ENCODE measurements around the gene SOX15.
"Not testable (repeated sequence)": the region's sequence is repeated elsewhere in the genome, so short reads cannot be mapped to it uniquely, and the experiment has no call there.

Gene SOX15

DNA sequence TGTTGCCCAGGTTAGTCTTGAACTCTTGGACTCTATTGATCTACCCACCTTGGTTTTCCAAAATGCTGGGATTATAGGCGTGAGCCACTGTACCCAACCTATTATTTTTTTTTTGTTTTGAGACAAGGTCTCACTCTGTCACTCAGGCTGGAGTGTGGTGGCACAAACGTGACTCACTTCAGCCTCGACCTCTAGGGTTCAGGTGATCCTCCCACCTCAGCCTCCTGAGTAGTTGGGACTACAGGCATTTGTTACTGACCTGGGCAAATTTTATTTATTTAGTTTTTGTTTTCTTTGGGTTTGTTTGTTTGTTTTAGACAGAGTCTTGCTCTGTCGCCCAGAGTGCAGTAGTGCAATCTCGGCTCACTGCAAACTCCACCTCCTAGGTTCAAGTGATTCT, 33.8 kb upstream of the SOX15 start:
- peaks cover 18% of the 10 kb centered on the region for H3K4me1 Mint-ChIP-seq
- H3K27ac Mint-ChIP-seq (ENCODE audit: low read depth), result no peak overlapping the region
- H3K36me3 Mint-ChIP-seq (ENCODE audit: insufficient read depth), result no peaks in the 10 kb centered on the region
- H3K4me3 Mint-ChIP-seq, result no peak overlapping the region
- DNase-seq (ENCODE audit: low spot score in 2 of 2), result no peak
- no peak for ATAC-seq (replicated peaks; ENCODE audit: extremely low read depth, poor library complexity, severe bottlenecking)
- H3K9me3 Mint-ChIP-seq, result no peaks in the 10 kb centered on the region
- H3K27me3 Mint-ChIP-seq, result no peaks in the 10 kb centered on the region

DNA sequence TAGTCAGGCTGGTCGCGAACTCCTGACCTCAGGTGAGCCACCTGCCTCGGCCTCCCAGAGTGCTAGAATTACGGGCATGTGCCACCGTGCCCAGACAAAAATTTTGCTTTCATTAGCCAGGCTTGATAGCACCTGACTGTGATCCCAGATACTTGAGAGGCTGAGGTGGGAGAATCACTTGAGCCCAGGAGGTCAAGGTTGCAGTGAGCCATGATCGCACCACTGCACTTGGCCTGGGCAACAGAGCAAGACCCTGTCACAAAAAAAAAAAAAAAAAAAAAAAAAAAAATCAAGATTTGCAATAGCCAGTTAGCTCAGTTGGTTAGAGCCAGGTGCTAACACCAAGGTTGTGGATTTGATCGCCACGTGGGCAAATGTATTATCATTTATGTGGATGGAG, 30.9 kb upstream of the SOX15 start:
- no peaks in the 10 kb centered on the region for H3K27me3 Mint-ChIP-seq
- no peak overlapping the region for H3K27ac Mint-ChIP-seq (ENCODE audit: low read depth)
- no peaks in the 10 kb centered on the region for H3K9me3 Mint-ChIP-seq
- ATAC-seq (replicated peaks; ENCODE audit: extremely low read depth, poor library complexity, severe bottlenecking) (no peak), DNase-seq (ENCODE audit: low spot score in 2 of 2) (no peak)
- no peaks in the 10 kb centered on the region for H3K4me1 Mint-ChIP-seq
- no peak overlapping the region for H3K4me3 Mint-ChIP-seq
- H3K36me3 Mint-ChIP-seq (ENCODE audit: insufficient read depth), result no peaks in the 10 kb centered on the region

DNA sequence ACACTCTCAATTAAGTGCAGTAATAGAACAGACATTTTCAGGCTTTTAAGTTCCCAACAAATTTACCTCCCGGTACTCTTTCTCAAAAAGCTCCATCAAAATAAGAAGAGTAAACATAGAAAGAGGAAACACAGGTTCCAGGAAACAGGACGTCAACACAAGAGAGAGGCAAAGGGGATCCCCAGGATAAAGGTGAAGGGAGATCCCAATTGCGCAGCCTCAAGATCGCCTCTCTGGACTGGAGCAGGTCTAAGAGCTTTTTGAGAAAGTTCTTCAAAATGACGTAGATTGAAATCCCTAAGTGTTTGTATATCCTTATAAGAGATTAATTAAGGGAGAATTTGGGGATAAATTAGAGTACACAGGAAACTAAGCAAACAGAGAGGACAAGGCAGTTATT, 28.7 kb upstream of the SOX15 start:
- ATAC-seq (replicated peaks; ENCODE audit: extremely low read depth, poor library complexity, severe bottlenecking), result no peak
- Mint-ChIP-seq H3K36me3 (ENCODE audit: insufficient read depth) (peaks cover 8% of the 10 kb centered on the region), H3K27me3 (no peaks in the 10 kb centered on the region), H3K9me3 (no peaks in the 10 kb centered on the region), H3K4me1 (peaks cover 5% of the 10 kb centered on the region), H3K4me3 (no peak overlapping the region), H3K27ac (ENCODE audit: low read depth) (no peak overlapping the region)
- no peak for DNase-seq (ENCODE audit: low spot score in 2 of 2)

DNA sequence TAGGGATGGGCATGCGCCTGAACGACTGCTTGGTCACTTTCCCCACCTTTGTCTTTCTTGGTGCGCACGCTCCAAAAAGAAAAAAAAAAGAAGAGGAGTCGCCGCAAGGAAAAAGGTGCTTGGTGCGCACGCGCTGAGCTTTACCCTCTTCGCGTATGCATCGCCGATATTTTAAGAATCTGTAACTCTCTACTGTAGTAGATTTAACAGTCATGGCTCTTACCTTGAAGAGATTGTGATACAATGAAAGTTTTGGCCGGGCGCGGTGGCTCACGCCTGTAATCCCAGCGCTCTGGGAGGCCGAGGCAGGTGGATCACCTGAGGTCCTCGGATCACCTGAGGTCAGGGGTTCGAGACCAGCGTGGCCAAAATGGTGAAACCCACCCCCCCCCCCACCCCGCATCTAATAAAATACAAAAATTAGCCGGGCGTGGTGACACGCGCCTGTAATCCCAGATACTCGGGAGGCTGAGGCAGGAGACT, 25.4 kb upstream of the SOX15 start:
- no peak for DNase-seq (ENCODE audit: low spot score in 2 of 2)
- Mint-ChIP-seq H3K27me3 (no peaks in the 10 kb centered on the region), H3K9me3 (no peaks in the 10 kb centered on the region), H3K4me1 (peaks cover 37% of the 10 kb centered on the region), H3K36me3 (ENCODE audit: insufficient read depth) (peaks cover 10% of the 10 kb centered on the region), H3K27ac (ENCODE audit: low read depth) (peak overlapping the region; percentile 87), H3K4me3 (peak overlapping the region; percentile 89)
- peak; percentile 41 for ATAC-seq (replicated peaks; ENCODE audit: extremely low read depth, poor library complexity, severe bottlenecking)

DNA sequence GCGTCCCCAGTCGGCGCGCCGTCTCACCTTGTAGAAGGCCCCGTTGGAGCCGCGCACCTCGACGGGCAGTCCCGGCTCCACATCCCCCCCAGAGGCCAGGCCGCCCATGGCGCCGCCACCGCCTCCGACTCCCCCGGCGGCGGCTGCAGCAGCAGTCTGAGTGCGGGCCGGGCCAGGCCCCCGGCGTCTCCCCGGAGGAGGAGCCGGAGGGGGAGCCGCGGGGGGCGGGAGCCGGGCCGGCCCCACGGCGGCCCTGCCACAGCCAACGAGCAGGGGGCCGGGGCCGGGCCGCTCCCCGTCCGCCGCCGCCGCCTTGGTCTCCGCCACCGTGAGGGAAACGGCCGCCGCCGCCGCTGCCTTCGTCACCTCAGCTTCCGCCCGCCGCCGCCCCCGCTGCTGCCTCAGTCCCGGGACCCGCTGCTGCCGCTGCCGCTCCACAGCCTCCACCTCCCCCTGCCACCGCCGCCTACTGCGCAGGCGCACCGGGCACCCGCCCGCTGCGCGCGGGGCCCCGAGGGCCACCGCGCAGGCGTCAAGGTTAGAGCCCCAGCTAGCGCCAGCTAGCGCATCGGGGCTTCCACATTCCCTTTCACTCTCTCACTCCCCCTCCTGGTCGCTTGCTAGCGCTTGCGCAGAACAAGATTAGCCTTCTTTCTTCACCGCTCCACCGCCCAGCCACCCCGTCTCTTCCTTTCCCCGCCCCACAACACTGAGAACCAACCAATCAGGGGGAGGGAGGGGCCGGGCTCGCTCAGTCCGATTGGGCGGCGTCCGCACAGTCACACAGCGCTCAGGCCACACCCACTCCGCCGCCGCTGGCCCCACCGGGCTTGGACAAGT, 24.8 kb upstream of the SOX15 start, which contains the start of gene FXR2:
Gene FXR2 (minus strand): TSS at position 473 of the 840 bp plus-strand sequence. CDS start 365 bp downstream, at position 108.
- ATAC-seq (replicated peaks; ENCODE audit: extremely low read depth, poor library complexity, severe bottlenecking), result peak; percentile 93
- Mint-ChIP-seq H3K4me1 (peaks cover 41% of the 10 kb centered on the region), H3K9me3 (no peaks in the 10 kb centered on the region), H3K36me3 (ENCODE audit: insufficient read depth) (peaks cover 10% of the 10 kb centered on the region), H3K27me3 (no peaks in the 10 kb centered on the region), H3K27ac (ENCODE audit: low read depth) (peak within 1 kb of the TSS; percentile 87), H3K4me3 (peak within 1 kb of the TSS; percentile 89)
- DNase-seq (ENCODE audit: low spot score in 2 of 2), result peak; percentile 91 to 98

DNA sequence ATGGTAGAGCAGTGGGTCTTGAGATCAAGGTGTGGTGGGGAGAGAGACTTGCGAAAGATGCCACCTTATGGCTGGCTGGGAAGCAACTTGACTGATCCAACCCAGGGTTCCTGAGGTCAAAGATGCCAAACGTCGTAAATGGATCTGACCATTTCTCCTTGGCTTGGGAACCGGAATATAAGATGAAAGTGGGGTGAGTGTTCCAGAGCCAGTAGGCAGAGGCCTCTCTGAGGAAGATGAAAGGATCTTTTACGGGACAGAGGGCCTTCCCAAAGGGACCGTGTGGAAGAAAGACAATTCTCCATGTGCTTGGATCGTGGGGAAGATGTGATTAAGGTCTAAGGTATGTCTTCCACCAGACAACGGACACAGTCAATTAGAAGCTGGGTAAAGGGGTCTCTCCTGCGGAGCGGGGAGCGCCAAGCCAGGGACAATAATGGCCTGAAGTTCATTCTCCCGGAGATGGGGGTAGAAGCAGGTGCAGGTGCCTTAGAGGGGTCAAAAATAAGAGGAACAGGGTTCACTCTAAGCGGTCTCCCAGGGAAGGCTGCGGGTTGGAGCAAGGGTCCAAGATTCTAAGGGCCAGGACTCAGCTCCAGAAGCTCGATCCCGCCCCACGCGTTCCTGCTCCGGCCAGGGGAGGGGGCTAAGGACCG, 24.0 kb upstream of the SOX15 start:
- peaks cover 10% of the 10 kb centered on the region for H3K36me3 Mint-ChIP-seq (ENCODE audit: insufficient read depth)
- no peaks in the 10 kb centered on the region for H3K27me3 Mint-ChIP-seq
- H3K27ac Mint-ChIP-seq (ENCODE audit: low read depth), result peak overlapping the region; percentile 78
- ATAC-seq (replicated peaks; ENCODE audit: extremely low read depth, poor library complexity, severe bottlenecking), result no peak
- H3K9me3 Mint-ChIP-seq, result no peaks in the 10 kb centered on the region
- peak overlapping the region; percentile 89 for H3K4me3 Mint-ChIP-seq
- peaks cover 46% of the 10 kb centered on the region for H3K4me1 Mint-ChIP-seq
- no peak for DNase-seq (ENCODE audit: low spot score in 2 of 2)

DNA sequence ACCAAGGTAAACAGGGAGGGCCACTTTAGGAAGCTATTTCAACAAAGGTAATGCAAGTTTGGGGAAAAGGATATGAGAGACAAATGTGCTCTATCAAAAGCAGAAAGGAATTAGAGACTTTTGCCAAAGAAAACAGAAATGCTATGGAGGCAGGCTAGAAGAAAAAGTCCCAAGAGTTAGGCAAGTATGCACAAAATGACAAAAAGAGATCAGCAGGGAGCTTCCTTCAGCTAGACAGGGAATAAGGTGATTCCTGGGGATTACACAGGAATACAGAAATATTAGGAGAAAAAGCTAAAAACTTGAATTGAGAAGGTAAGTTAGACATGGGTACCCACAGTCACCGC, 22.4 kb upstream of the SOX15 start:
- peaks cover 11% of the 10 kb centered on the region for H3K36me3 Mint-ChIP-seq (ENCODE audit: insufficient read depth)
- H3K4me1 Mint-ChIP-seq, result peaks cover 46% of the 10 kb centered on the region
- ATAC-seq (replicated peaks; ENCODE audit: extremely low read depth, poor library complexity, severe bottlenecking) (no peak), DNase-seq (ENCODE audit: low spot score in 2 of 2) (no peak)
- H3K4me3 Mint-ChIP-seq, result peak overlapping the region; percentile 89
- H3K27ac Mint-ChIP-seq (ENCODE audit: low read depth), result peak overlapping the region; percentile 78
- H3K9me3 Mint-ChIP-seq, result no peaks in the 10 kb centered on the region
- H3K27me3 Mint-ChIP-seq, result no peaks in the 10 kb centered on the region

DNA sequence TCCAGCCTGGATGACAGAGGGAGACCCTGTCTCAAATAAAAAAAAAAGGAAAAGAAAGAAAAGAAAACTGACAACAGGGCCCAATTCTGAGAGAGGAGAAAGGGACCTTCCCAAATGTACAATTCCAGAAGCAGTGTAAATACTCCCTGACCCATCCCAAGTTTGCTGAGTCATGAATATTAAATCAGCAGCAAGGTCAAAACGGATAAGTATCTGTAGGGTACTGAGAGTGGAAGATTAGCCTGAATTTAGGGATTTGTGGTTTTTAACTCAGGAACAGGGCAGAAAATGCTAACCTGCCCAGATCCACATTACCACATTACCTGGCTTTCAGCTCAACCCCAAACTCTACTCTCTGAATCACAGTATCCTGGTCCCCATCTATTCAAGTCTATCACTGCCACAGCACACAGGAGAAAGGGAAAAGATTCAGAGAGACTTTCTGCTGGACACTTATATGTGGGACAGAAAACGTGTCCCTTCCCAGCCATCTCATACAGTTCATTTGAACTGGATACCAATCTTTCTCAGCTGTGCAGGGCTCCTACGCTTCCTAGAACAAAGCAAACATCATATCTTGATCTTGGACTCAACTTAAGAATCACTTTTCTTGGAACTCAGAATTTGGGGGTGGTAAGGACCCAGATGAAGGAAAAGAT, 21.9 kb upstream of the SOX15 start:
- Mint-ChIP-seq H3K27me3 (no peaks in the 10 kb centered on the region), H3K4me1 (peaks cover 46% of the 10 kb centered on the region), H3K27ac (ENCODE audit: low read depth) (peak overlapping the region; percentile 78), H3K9me3 (no peaks in the 10 kb centered on the region), H3K4me3 (peak overlapping the region; percentile 89), H3K36me3 (ENCODE audit: insufficient read depth) (peaks cover 12% of the 10 kb centered on the region)
- DNase-seq (ENCODE audit: low spot score in 2 of 2) (no peak), ATAC-seq (replicated peaks; ENCODE audit: extremely low read depth, poor library complexity, severe bottlenecking) (no peak)

DNA sequence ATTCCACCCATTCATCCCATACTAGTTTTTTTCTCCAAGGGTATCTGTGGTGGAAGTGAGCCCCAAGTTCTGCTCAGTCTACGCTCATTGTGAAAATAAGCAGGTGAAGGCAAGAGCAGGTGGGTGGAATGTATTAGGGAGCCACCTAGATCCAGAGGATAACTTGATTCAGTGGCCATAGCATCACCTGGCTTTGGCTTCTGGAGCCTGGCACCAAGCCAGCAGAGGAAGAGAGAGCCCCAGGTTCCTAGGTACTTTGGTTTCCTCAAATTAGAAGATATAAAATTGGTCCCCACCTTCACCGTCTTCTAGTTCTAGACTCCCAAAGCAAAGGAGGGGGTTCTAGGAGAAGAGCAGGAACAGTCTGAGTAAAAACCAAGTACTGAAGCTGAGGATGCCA, 20.7 kb upstream of the SOX15 start:
- Mint-ChIP-seq H3K4me1 (peaks cover 56% of the 10 kb centered on the region), H3K36me3 (ENCODE audit: insufficient read depth) (peaks cover 15% of the 10 kb centered on the region), H3K9me3 (no peaks in the 10 kb centered on the region), H3K27me3 (no peaks in the 10 kb centered on the region), H3K4me3 (no peak overlapping the region), H3K27ac (ENCODE audit: low read depth) (no peak overlapping the region)
- DNase-seq (ENCODE audit: low spot score in 2 of 2) (no peak), ATAC-seq (replicated peaks; ENCODE audit: extremely low read depth, poor library complexity, severe bottlenecking) (no peak)

DNA sequence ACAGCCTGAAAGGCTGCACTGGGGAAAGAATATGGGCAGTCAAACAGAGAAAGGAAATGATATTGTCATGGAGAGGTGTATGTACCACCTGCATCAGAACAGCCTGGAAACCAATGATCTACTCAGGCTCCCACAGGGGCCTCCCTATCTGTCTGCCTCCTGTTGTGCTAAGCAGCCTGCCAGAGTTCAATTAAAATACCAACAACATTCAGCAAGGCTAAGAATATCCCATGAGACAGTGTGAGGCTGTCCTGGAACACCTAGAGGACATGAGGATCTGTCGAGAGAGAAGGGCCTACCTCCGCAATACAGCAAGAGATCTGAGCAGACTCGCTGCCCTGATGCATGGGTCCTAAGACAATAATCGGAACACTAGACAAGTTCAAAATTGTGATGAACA, 16.4 kb upstream of the SOX15 start:
- no peaks in the 10 kb centered on the region for H3K27me3 Mint-ChIP-seq
- H3K27ac Mint-ChIP-seq (ENCODE audit: low read depth), result no peak overlapping the region
- ATAC-seq (replicated peaks; ENCODE audit: extremely low read depth, poor library complexity, severe bottlenecking) (no peak), DNase-seq (ENCODE audit: low spot score in 2 of 2) (no peak)
- no peaks in the 10 kb centered on the region for H3K9me3 Mint-ChIP-seq
- H3K4me3 Mint-ChIP-seq, result no peak overlapping the region
- peaks cover 38% of the 10 kb centered on the region for H3K36me3 Mint-ChIP-seq (ENCODE audit: insufficient read depth)
- peaks cover 28% of the 10 kb centered on the region for H3K4me1 Mint-ChIP-seq

DNA sequence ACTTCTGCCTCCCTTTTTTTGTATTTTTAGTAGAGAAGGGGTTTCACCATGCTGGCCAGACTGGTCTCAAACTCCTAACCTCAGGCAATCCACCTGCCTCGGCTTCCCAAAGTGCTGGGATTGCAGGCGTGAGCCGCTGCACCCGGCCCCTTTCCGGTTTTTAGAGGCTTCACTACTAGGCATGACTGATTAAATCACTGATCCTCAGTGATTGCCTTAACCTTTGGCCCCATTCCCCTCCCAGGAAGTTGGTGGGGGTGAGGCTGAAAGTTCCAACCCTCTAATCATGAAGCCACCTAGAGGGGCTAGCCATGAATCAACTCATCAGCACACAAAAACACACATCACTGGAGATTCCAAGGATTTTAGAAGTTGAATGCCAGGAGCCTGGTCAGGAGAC, 7.7 kb upstream of the SOX15 start:
- H3K4me3 Mint-ChIP-seq; H3K27ac Mint-ChIP-seq (ENCODE audit: low read depth); H3K4me1 Mint-ChIP-seq; H3K9me3 Mint-ChIP-seq; ATAC-seq (replicated peaks; ENCODE audit: extremely low read depth, poor library complexity, severe bottlenecking); DNase-seq (ENCODE audit: low spot score in 2 of 2); H3K27me3 Mint-ChIP-seq: not testable (repeated sequence)
- peaks cover 83% of the 10 kb centered on the region for H3K36me3 Mint-ChIP-seq (ENCODE audit: insufficient read depth)

DNA sequence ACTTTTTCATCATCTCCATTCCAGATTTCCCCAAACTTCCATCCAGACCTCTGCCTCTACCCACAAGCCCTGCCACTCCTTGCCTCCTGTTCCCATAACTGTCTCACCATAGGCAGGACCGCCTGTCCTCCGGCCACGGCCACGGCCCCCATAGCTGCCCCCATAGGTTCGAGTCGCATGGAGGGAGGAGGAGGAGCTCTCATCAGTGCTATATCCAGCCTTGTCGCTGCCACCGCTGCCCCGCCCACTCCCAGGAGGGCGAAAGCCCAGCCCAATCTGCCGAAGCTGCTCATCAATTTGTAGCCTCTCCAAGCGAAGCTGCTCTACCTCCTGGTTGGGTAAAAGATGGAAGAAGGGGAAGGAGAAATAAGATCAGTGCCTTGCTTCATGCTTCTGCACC, 3.4 kb upstream of the SOX15 start:
- Mint-ChIP-seq H3K9me3 (no peaks in the 10 kb centered on the region), H3K27ac (ENCODE audit: low read depth) (no peak overlapping the region), H3K4me3 (no peak overlapping the region), H3K4me1 (no peaks in the 10 kb centered on the region), H3K36me3 (ENCODE audit: insufficient read depth) (peaks cover 49% of the 10 kb centered on the region), H3K27me3 (no peaks in the 10 kb centered on the region)
- ATAC-seq (replicated peaks; ENCODE audit: extremely low read depth, poor library complexity, severe bottlenecking) (no peak), DNase-seq (ENCODE audit: low spot score in 2 of 2) (no peak)
